GM12891 (cell line): ENCODE results near the gene CEP152. TPM values are rescaled to one million over a fixed set of nuclear protein-coding genes. Genes with fewer than 3 reads are reported as not detected.
"Not testable (repeated sequence)": the region's sequence is repeated elsewhere in the genome, so short reads cannot be mapped to it uniquely, and the experiment has no call there.

Source experiments
- DNase-seq: peaks from one replicate; pipeline ENCODE4 v3.0.0; 2011; ENCODE audit warnings: low spot score; ENCODE audit not compliant: insufficient read length
- FAIRE-seq: peaks from 2 replicates; lab custom pipeline; 2011; peaks lifted over from hg19 to GRCh38; lab: Jason Lieb, UNC
- PAX5 ChIP-seq: IDR thresholded peaks from 2 replicates; pipeline ENCODE4 v1.6.1; 2011; ENCODE audit warnings: low read length, moderate library complexity, mild to moderate bottlenecking; ENCODE audit not compliant: insufficient read depth, severe bottlenecking
- POLR2A ChIP-seq: IDR thresholded peaks from 2 replicates; pipeline ENCODE4 v1.6.1; 2011; ENCODE audit warnings: low read depth, low read length, control low read depth
- POLR2AphosphoS5 ChIP-seq: IDR thresholded peaks from 2 replicates; pipeline ENCODE4 v1.6.1; 2011; ENCODE audit warnings: low read depth, low read length, control low read depth
- POU2F2 ChIP-seq: IDR thresholded peaks from 2 replicates; pipeline ENCODE4 v1.6.1; 2011; ENCODE audit warnings: low read depth, mild to moderate bottlenecking, control low read depth, low read length, moderate library complexity
- SPI1 ChIP-seq: IDR thresholded peaks from 2 replicates; pipeline ENCODE4 v1.6.1; 2011; ENCODE audit warnings: low read depth, low read length, control low read depth
- TAF1 ChIP-seq: IDR thresholded peaks from 2 replicates; pipeline ENCODE4 v1.6.1; 2011; ENCODE audit warnings: low read depth, low read length, control low read depth
- polyA plus RNA-seq: library from polyadenylated mRNA; unstranded; fragments of >200 nt; gene quantifications from one replicate; pipeline ENCODE4 v1.2.1, GENCODE V29; 2012; ENCODE audit warnings: low read depth, missing spikeins, inconsistent platforms; ENCODE audit not compliant: missing spikeins

Gene CEP152, protein sequence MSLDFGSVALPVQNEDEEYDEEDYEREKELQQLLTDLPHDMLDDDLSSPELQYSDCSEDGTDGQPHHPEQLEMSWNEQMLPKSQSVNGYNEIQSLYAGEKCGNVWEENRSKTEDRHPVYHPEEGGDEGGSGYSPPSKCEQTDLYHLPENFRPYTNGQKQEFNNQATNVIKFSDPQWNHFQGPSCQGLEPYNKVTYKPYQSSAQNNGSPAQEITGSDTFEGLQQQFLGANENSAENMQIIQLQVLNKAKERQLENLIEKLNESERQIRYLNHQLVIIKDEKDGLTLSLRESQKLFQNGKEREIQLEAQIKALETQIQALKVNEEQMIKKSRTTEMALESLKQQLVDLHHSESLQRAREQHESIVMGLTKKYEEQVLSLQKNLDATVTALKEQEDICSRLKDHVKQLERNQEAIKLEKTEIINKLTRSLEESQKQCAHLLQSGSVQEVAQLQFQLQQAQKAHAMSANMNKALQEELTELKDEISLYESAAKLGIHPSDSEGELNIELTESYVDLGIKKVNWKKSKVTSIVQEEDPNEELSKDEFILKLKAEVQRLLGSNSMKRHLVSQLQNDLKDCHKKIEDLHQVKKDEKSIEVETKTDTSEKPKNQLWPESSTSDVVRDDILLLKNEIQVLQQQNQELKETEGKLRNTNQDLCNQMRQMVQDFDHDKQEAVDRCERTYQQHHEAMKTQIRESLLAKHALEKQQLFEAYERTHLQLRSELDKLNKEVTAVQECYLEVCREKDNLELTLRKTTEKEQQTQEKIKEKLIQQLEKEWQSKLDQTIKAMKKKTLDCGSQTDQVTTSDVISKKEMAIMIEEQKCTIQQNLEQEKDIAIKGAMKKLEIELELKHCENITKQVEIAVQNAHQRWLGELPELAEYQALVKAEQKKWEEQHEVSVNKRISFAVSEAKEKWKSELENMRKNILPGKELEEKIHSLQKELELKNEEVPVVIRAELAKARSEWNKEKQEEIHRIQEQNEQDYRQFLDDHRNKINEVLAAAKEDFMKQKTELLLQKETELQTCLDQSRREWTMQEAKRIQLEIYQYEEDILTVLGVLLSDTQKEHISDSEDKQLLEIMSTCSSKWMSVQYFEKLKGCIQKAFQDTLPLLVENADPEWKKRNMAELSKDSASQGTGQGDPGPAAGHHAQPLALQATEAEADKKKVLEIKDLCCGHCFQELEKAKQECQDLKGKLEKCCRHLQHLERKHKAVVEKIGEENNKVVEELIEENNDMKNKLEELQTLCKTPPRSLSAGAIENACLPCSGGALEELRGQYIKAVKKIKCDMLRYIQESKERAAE (N-terminal part only)
- polyA plus RNA-seq, result 4.2 TPM

DNA sequence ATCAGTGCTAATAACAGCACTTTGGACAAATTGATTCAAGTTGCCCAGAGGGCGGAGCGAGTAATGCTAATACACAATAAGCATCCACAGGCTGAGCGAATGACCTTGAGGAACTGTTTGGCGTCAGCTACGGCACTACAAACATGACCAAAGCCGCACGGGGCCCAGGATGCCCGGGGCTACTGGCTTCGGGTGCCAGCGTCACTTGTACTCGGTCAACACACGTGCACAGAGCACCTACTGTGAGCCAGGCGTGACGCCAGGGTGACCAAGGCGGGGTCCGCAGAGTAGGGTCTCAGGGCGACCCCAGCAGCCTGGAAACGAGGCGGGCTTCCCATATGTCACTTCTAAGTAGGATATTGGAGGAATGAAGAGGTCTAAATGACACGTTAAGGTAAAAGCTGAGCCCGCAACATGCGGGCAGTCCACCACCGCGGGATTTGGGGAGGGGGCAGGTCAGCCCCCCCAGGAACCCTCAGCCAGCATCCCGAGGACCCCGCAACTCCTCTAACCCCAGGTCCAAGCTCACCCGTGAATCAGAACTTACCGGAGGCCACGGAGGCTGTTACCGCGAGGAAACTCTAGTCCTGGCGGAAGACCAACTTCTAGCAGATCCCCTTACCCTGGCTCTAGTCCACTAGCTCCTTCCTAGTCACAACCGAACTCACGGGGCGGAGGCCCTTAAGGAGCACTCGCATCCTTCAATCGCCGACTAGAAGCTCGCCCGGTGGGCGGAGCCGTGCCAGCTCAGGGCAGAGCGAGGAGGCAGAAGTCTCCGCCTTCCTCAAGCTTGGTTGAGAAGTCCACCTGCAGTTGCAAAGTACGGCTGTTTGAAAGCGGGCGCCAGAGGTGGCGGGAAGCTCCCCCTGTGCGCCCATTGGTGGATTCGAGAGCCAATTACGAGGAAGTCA is at the start of gene CEP152:
Gene CEP152, minus strand, starts transcription at position 656 of the 911 bp plus-strand sequence. CDS start 5,420 bp downstream, outside the sequence.
- DNase-seq (peak; percentile 64), FAIRE-seq (peak; percentile 98)
- TF ChIP-seq POLR2AphosphoS5 (peak; percentile 70), POLR2A (peak; percentile 72), SPI1 (no peak), POU2F2 (0 out of 2 replicates have a peak, but pooled peaks have one; percentile 14), PAX5 (peak; percentile 48), TAF1 (peak; percentile 42)

DNA sequence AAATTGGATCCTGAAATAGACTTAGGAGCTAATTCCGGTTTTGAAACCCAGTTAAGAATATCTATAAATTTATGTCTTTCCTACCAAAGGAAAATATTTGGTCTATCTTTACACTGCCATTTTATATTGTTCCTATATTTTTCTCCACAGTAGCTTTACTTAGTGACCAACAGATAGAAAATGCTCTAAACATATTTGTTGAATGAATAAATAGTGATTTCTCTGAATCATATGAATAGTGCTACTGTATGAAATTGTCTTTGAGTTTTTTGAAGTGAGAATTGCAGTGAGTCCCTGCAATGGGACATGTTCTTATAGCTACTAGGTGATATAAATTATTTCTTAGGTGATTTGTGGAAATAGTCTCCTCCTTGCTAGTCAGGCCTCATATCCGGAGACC is 48.6 kb upstream of the CEP152 start:
- no peak for FAIRE-seq
- no peak for TF ChIP-seq POLR2A
- no peak for TF ChIP-seq PAX5
- TF ChIP-seq SPI1, result no peak
- no peak for TF ChIP-seq POLR2AphosphoS5
- no peak for TF ChIP-seq TAF1
- TF ChIP-seq POU2F2, result no peak
- no peak for DNase-seq

DNA sequence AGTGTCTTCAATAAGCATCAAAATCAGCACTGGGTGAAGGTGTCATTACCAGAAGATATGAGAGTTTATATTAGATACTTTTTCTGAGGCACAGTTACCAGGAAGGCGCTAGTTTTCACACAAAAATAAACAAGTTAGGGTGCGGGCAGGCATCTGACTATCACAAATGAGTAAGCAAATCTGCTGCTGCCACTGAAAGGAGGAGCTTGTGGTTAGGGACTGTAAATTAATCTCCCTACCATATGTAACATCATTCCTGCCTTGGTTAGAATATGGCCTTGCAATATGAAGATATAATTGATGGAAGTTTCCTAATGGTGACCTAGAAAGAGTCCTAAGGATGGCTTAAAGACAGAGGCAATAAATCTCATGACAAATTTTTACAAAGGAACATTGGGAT is 47.5 kb upstream of the CEP152 start:
- FAIRE-seq, result no peak
- no peak for DNase-seq
- TF ChIP-seq POLR2A (no peak), POLR2AphosphoS5 (no peak), POU2F2 (no peak), PAX5 (no peak), TAF1 (no peak), SPI1 (no peak)

DNA sequence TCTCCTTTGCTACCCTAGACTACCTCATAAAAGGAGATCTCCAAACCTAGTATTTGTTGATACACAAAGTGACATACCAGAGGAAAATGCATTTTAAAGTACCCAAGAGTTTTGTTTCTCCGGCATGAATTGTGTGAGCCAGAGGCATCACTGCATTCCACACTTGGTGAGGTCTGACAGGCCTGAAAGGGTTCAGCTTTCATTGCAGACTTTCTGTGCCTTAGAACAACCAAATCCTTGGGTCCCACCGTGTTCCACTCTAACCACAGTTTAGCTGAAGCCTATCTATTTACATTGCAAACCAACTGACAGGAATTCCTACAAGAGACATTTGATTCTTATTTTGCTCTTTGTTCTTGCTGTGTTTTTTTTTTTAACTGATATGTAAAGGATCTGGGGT is 46.1 kb upstream of the CEP152 start:
- no peak for DNase-seq
- FAIRE-seq, result no peak
- TF ChIP-seq TAF1, result no peak

DNA sequence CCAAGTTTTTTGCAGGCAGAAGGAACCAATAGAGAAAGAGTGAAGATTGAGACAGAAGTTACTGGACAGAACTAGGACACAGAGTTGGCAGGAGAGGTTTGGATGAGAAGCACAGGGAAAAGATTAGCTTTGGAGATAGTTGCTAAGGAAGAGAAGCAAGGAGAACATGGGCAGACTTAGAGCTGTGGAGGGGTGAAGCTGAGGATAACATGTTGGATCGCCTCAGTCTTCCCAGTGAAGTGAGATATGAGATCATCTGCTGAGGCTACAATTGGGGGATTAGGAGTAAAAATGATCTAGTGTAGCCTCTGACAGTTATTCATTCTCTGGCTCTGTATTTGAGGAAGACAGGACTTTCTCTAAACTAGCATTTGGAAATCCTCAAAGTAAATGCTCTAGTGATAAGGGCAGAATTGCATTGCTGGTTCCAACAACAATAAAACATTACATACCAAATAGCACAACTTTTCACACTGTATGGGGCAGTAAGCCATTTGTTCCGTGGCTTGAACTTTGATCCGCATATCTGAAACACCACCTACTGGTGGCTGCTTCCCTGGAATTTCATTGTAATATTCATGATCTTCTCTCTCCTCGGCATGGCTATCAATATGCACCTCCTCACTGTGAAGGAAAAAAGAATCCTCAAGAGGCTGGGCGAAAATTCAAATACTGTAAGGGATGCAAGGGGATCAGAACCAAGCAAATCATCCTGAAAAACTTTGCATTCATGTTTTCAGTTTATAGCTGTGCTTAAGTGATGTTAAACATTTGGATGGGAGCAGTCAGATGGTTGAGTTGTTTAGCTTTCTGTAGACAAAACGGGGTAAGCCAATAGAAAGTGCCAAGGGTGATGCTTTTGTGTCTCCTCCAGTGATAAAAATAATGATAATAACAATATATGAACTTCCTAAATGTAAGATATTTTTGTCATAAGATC is 44.9 kb upstream of the CEP152 start:
- no peak for DNase-seq
- no peak for FAIRE-seq
- no peak for TF ChIP-seq POLR2AphosphoS5
- no peak for TF ChIP-seq POU2F2
- no peak for TF ChIP-seq PAX5
- no peak for TF ChIP-seq SPI1
- no peak for TF ChIP-seq POLR2A
- no peak for TF ChIP-seq TAF1

DNA sequence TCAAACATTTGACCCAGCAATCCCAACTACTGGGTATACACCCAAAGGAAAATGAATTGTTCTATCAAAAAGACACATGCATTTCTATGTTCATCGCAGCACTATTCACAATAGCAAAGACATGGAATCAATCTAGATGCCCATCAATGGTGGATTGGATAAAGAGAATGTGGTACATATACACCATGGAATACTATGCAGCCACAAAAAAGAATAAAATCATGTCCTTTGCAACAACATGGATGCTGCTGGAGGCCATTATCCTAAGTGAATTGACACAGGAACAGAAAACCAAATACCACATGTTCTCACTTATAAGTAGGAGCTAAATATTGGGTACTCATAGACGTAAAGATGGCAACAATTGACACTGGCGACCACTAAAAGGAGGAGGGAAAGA is 43.6 kb upstream of the CEP152 start:
- FAIRE-seq, result not testable (repeated sequence)

DNA sequence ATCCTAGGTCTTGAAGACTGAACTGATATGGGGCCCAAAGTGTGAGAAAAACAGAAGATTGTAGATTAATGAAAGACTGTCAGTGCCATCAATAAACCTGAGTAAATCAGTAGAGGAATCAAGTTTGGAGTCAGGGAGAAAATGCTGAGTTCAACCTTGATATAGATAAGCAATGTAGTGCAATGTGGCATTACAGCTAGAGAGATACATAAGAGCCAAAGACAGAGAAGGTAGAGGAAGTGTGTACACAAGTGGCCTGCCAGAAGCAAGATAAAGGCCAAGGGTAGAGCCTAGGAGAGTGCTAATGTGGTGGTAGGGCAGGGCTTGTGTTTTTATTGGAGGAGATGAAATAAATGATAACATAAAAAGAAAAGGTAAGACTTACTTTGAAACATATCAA is 41.1 kb upstream of the CEP152 start:
- no peak for FAIRE-seq
- DNase-seq, result no peak
- TF ChIP-seq POU2F2 (no peak), PAX5 (no peak), POLR2AphosphoS5 (no peak), POLR2A (no peak), TAF1 (no peak), SPI1 (no peak)

More for the DNA sequence above, 43.6 kb upstream of the CEP152 start:
- DNase-seq, result not testable (repeated sequence)

DNA sequence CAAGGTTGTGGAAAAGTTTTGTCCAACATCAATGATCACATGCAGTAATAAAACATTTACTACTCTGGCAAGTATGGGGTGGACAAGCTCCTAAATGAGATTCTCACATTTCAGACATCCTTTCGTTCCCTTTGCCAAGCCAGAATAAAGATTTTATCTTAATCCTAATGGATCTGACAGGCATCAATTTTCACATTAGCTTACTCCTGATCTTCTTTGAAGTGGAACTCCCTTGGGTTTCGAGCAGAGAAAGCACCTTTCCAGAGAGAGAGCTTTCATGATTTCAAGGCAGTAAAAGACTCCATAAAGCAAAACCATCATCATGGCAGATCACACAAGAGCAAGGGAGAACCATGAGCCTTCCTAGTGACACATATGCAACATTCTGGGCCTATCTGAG is 39.8 kb upstream of the CEP152 start:
- no peak for FAIRE-seq
- TF ChIP-seq POU2F2 (no peak), SPI1 (no peak), PAX5 (no peak), TAF1 (no peak), POLR2A (no peak), POLR2AphosphoS5 (no peak)

More for the DNA sequence above, 39.8 kb upstream of the CEP152 start:
- no peak for DNase-seq
